ENCODE measurements around the gene GRIA2.

The GRIA2 gene

GRCh38 chr4:157304769-157305168 lies 84.2 kb downstream of the GRIA2 start:
- H3K27me3 ChIP-seq (ENCODE audit: insufficient read depth, low read length), result no peaks in the 10 kb centered on the region
- TF ChIP-seq EZH2 (IDR thresholded peaks at IDR 0.05; ENCODE audit: borderline replicate concordance, low read length) (no peak), CTCF (IDR thresholded peaks at IDR 0.05; ENCODE audit: low read length) (no peak)

GRCh38 chr4:157312702-157313101 lies 92.2 kb downstream of the GRIA2 start:
- no peaks in the 10 kb centered on the region for H3F3A ChIP-seq (ENCODE audit: insufficient read depth, low read length)
- no peaks in the 10 kb centered on the region for H3K36me3 ChIP-seq (ENCODE audit: insufficient read depth, low read length)
- H3K4me2 ChIP-seq (ENCODE audit: low read length), result no peak overlapping the region
- H3K4me1 ChIP-seq (ENCODE audit: insufficient read depth, low read length, severe bottlenecking), result no peaks in the 10 kb centered on the region
- no peaks in the 10 kb centered on the region for H4K20me1 ChIP-seq (ENCODE audit: insufficient read depth, low read length)
- no peak overlapping the region for H3K27ac ChIP-seq (ENCODE audit: low read depth, low read length, poor library complexity, severe bottlenecking)
- H3K9me3 ChIP-seq (ENCODE audit: low read length), result no peaks in the 10 kb centered on the region
- no peak overlapping the region for H2AFZ ChIP-seq (ENCODE audit: low read length)
- H3K27me3 ChIP-seq (ENCODE audit: insufficient read depth, low read length), result no peaks in the 10 kb centered on the region
- H3K79me2 ChIP-seq (ENCODE audit: insufficient read depth, low read length), result no peaks in the 10 kb centered on the region
- H3K9me2 ChIP-seq (ENCODE audit: low read depth, low read length), result no peaks in the 10 kb centered on the region
- H3K4me3 ChIP-seq (ENCODE audit: low read depth, low read length, poor library complexity, severe bottlenecking), result no peak overlapping the region
- H3K9ac ChIP-seq (ENCODE audit: low read length), result no peak overlapping the region
- TF ChIP-seq CTCF (IDR thresholded peaks at IDR 0.05; ENCODE audit: low read length) (no peak), EZH2 (IDR thresholded peaks at IDR 0.05; ENCODE audit: borderline replicate concordance, low read length) (no peak)

More at GRCh38 chr4:157304769-157305168, 84.2 kb downstream of the GRIA2 start:
- H3K9me3 ChIP-seq (ENCODE audit: low read length), result no peaks in the 10 kb centered on the region
- H2AFZ ChIP-seq (ENCODE audit: low read length), result no peak overlapping the region
- no peaks in the 10 kb centered on the region for H3K4me1 ChIP-seq (ENCODE audit: insufficient read depth, low read length, severe bottlenecking)
- H3K27ac ChIP-seq (ENCODE audit: low read depth, low read length, poor library complexity, severe bottlenecking), result no peak overlapping the region
- H3K79me2 ChIP-seq (ENCODE audit: insufficient read depth, low read length), result no peaks in the 10 kb centered on the region
- H3K4me3 ChIP-seq (ENCODE audit: low read depth, low read length, poor library complexity, severe bottlenecking), result no peak overlapping the region
- H3K9ac ChIP-seq (ENCODE audit: low read length), result no peak overlapping the region
- H3K4me2 ChIP-seq (ENCODE audit: low read length), result no peak overlapping the region
- no peaks in the 10 kb centered on the region for H4K20me1 ChIP-seq (ENCODE audit: insufficient read depth, low read length)
- H3K36me3 ChIP-seq (ENCODE audit: insufficient read depth, low read length), result no peaks in the 10 kb centered on the region
- no peaks in the 10 kb centered on the region for H3K9me2 ChIP-seq (ENCODE audit: low read depth, low read length)
- no peaks in the 10 kb centered on the region for H3F3A ChIP-seq (ENCODE audit: insufficient read depth, low read length)

DNA sequence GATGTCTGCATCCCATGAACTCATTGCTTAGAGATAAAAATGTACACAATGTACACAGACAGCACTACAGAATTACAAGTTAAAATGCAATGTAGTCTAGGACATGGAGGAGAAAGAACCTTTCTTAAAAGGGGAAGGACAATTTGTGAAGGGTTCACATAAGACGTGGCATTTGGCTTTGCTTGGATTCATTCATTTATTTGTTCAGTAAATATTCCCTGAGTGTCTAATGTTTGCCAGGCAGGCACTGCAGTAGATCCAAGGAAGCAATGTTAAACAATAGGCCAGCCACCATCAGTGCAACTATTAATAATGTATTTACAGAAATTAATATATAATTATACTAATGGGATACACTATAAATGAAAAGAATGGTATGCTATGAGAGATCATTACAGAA lies 94.4 kb downstream of the GRIA2 start:
- H3K27me3 ChIP-seq (ENCODE audit: insufficient read depth, low read length), result no peaks in the 10 kb centered on the region
- H3K9me2 ChIP-seq (ENCODE audit: low read depth, low read length), result no peaks in the 10 kb centered on the region
- TF ChIP-seq CTCF (IDR thresholded peaks at IDR 0.05; ENCODE audit: low read length) (no peak), EZH2 (IDR thresholded peaks at IDR 0.05; ENCODE audit: borderline replicate concordance, low read length) (no peak)
- no peak overlapping the region for H3K9ac ChIP-seq (ENCODE audit: low read length)
- H3K27ac ChIP-seq (ENCODE audit: low read depth, low read length, poor library complexity, severe bottlenecking), result no peak overlapping the region
- no peak overlapping the region for H3K4me3 ChIP-seq (ENCODE audit: low read depth, low read length, poor library complexity, severe bottlenecking)
- no peaks in the 10 kb centered on the region for H3F3A ChIP-seq (ENCODE audit: insufficient read depth, low read length)
- no peaks in the 10 kb centered on the region for H4K20me1 ChIP-seq (ENCODE audit: insufficient read depth, low read length)
- no peaks in the 10 kb centered on the region for H3K9me3 ChIP-seq (ENCODE audit: low read length)
- H2AFZ ChIP-seq (ENCODE audit: low read length), result no peak overlapping the region
- no peaks in the 10 kb centered on the region for H3K36me3 ChIP-seq (ENCODE audit: insufficient read depth, low read length)
- no peak overlapping the region for H3K4me2 ChIP-seq (ENCODE audit: low read length)
- H3K4me1 ChIP-seq (ENCODE audit: insufficient read depth, low read length, severe bottlenecking), result no peaks in the 10 kb centered on the region
- H3K79me2 ChIP-seq (ENCODE audit: insufficient read depth, low read length), result no peaks in the 10 kb centered on the region

Measured in OCI-LY1 (cell line).